Measurements from ENCODE around the gene RSKR. TPM values are rescaled to one million over a fixed set of nuclear protein-coding genes. Genes with fewer than 3 reads are reported as not detected.

RSKR gene
- total and polyA plus RNA-seq, 2 donors from 2014 or later: 4.1 to 10.2 TPM

DNA sequence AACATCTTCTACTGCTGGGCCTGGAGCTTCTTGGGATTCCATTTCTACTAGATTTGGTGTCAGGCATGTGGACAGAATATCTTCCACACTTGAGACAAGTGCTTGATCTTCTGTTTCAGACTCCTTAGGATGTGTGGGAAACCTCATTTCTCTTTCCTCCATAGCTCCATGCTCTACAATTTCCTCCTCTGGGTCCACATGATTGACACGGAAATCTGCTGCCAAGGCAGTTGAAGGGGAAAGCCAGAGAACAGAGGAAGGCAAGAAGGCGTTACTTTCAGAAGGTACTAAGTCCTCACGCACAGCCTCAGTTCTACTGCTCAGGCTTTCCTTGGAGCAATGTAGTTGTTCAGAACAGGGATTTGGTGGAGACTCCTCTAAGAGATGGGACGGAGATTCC is 21.7 kb downstream of the RSKR start:
- no peaks in the 10 kb centered on the region for H3K9me3 ChIP-seq (ENCODE audit: control insufficient read depth in 2 of 3, insufficient read depth in 1 of 3, low read length in 3 of 3)
- H3K4me1 ChIP-seq (ENCODE audit: control insufficient read depth in 2 of 3, insufficient read depth in 2 of 3, low read depth in 1 of 3, low read length in 3 of 3): no peaks in the 10 kb centered on the region
- H3K36me3 ChIP-seq (ENCODE audit: control insufficient read depth in 2 of 3, insufficient read depth in 3 of 3, low read length in 3 of 3): peaks cover 5 to 30% (median 5%) of the 10 kb centered on the region in 3 donors
- no peaks in the 10 kb centered on the region for H3K27me3 ChIP-seq (ENCODE audit: control insufficient read depth, insufficient read depth, low read length)
- no peak overlapping the region for H3K9ac ChIP-seq (ENCODE audit: low read length in 3 of 3)
- intact Hi-C loops (cut with DNase I): no loop called here
- FAIRE-seq: no peak
- H3K27ac ChIP-seq (ENCODE audit: low read depth in 2 of 2, low read length in 2 of 2): no peak overlapping the region
- no peak overlapping the region for H3K4me3 ChIP-seq (ENCODE audit: low read length in 3 of 3)
- DNase-seq: no peak
- TF ChIP-seq, protein P1, sequence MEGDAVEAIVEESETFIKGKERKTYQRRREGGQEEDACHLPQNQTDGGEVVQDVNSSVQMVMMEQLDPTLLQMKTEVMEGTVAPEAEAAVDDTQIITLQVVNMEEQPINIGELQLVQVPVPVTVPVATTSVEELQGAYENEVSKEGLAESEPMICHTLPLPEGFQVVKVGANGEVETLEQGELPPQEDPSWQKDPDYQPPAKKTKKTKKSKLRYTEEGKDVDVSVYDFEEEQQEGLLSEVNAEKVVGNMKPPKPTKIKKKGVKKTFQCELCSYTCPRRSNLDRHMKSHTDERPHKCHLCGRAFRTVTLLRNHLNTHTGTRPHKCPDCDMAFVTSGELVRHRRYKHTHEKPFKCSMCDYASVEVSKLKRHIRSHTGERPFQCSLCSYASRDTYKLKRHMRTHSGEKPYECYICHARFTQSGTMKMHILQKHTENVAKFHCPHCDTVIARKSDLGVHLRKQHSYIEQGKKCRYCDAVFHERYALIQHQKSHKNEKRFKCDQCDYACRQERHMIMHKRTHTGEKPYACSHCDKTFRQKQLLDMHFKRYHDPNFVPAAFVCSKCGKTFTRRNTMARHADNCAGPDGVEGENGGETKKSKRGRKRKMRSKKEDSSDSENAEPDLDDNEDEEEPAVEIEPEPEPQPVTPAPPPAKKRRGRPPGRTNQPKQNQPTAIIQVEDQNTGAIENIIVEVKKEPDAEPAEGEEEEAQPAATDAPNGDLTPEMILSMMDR (IDR thresholded peaks at IDR 0.05; ENCODE audit: borderline replicate concordance, extremely low read depth, insufficient read depth): no peak

DNA sequence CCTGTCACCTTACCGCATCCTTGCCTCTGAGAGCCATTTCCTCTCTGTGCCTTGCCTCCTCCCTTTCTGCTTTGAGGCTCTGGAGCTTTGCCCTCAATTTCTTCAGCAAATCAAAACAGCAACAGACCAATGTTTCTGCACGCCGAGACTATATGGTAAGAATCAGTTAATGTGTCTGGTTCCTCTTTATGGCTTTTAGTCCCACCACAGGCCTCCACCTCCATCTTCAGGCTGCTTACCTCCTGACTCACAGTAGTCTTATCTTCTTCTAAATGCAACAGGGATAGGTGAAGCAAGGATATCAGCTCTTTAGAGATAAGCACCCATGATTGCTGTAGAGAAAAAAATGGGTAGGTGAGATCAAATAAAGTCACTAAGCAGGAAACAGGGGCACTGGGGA is 28.1 kb downstream of the RSKR start:
- Histone ChIP-seq H3K27me3 (ENCODE audit: control insufficient read depth, insufficient read depth, low read length) (no peaks in the 10 kb centered on the region), H3K4me1 (ENCODE audit: control insufficient read depth in 2 of 3, insufficient read depth in 2 of 3, low read depth in 1 of 3, low read length in 3 of 3) (no peaks in the 10 kb centered on the region), H3K36me3 (ENCODE audit: control insufficient read depth in 2 of 3, insufficient read depth in 3 of 3, low read length in 3 of 3) (peaks cover 6 to 50% (median 31%) of the 10 kb centered on the region in 3 donors), H3K9me3 (ENCODE audit: control insufficient read depth in 2 of 3, insufficient read depth in 1 of 3, low read length in 3 of 3) (no peaks in the 10 kb centered on the region), H3K9ac (ENCODE audit: low read length in 3 of 3) (no peak overlapping the region), H3K4me3 (ENCODE audit: low read length in 3 of 3) (no peak overlapping the region), H3K27ac (ENCODE audit: low read depth in 2 of 2, low read length in 2 of 2) (no peak overlapping the region)
- intact Hi-C loops (cut with DNase I): no loop called here
- TF ChIP-seq, protein P1 (IDR thresholded peaks at IDR 0.05; ENCODE audit: borderline replicate concordance, extremely low read depth, insufficient read depth): no peak
- no peak for FAIRE-seq
- DNase-seq: no peak

DNA sequence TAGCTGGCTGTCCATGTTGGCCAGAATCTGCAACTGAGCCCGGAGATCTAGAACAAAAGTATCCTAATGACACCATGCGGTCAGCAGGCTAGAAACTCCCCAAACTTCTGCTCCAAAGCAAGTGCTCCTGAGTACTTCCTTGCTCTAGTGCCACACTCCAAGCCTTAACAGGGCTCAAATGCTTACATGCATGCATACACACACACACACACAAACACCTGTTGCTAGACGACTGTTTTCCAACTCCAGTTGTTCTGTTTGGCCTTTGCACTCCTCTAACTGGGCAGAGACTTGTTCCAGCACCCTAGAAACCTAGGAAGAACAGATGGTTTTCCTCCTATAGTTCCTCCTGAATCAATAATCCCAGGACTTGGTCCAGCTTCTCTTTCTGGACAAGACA is 29.6 kb downstream of the RSKR start:
- FAIRE-seq (no peak), DNase-seq (no peak)
- Histone ChIP-seq H3K27me3 (ENCODE audit: control insufficient read depth, insufficient read depth, low read length) (no peaks in the 10 kb centered on the region), H3K4me1 (ENCODE audit: control insufficient read depth in 2 of 3, insufficient read depth in 2 of 3, low read depth in 1 of 3, low read length in 3 of 3) (no peaks in the 10 kb centered on the region), H3K27ac (ENCODE audit: low read depth in 2 of 2, low read length in 2 of 2) (no peak overlapping the region), H3K9ac (ENCODE audit: low read length in 3 of 3) (no peak overlapping the region), H3K9me3 (ENCODE audit: control insufficient read depth in 2 of 3, insufficient read depth in 1 of 3, low read length in 3 of 3) (no peaks in the 10 kb centered on the region), H3K4me3 (ENCODE audit: low read length in 3 of 3) (no peak overlapping the region), H3K36me3 (ENCODE audit: control insufficient read depth in 2 of 3, insufficient read depth in 3 of 3, low read length in 3 of 3) (peaks cover 6 to 50% (median 31%) of the 10 kb centered on the region in 3 donors)
- TF ChIP-seq, protein P1 (IDR thresholded peaks at IDR 0.05; ENCODE audit: borderline replicate concordance, extremely low read depth, insufficient read depth): no peak
- intact Hi-C loops (cut with DNase I): no loop called here

DNA sequence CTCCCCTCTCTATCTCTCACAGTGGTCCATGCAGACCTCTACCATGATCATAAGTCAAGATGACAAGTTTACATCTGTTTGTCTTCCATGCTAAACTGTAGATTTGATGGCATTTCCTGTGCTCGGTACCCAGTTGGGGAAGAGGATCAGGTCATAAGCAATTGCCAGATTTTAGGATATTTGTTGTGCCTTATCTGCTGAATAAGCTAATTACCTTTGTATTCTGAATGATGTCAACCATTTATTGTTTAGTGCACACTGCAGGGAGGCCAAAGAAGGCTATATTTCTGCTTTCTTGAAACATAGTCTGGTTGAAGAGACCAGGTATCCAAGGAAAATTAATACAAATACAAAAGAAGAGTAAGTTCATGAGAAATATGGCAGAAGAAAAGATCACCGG is 31.5 kb downstream of the RSKR start:
- Histone ChIP-seq H3K9ac (ENCODE audit: low read length in 3 of 3) (no peak overlapping the region), H3K4me3 (ENCODE audit: low read length in 3 of 3) (no peak overlapping the region), H3K4me1 (ENCODE audit: control insufficient read depth in 2 of 3, insufficient read depth in 2 of 3, low read depth in 1 of 3, low read length in 3 of 3) (no peaks in the 10 kb centered on the region), H3K36me3 (ENCODE audit: control insufficient read depth in 2 of 3, insufficient read depth in 3 of 3, low read length in 3 of 3) (peaks cover 8 to 53% (median 32%) of the 10 kb centered on the region in 3 donors), H3K27ac (ENCODE audit: low read depth in 2 of 2, low read length in 2 of 2) (no peak overlapping the region), H3K27me3 (ENCODE audit: control insufficient read depth, insufficient read depth, low read length) (no peaks in the 10 kb centered on the region), H3K9me3 (ENCODE audit: control insufficient read depth in 2 of 3, insufficient read depth in 1 of 3, low read length in 3 of 3) (no peaks in the 10 kb centered on the region)
- intact Hi-C loops (cut with DNase I): no loop called here
- no peak for DNase-seq
- TF ChIP-seq, protein P1 (IDR thresholded peaks at IDR 0.05; ENCODE audit: borderline replicate concordance, extremely low read depth, insufficient read depth): no peak
- no peak for FAIRE-seq
